GM23338 (cell line): ENCODE measurements around the gene LMNA. TPM values are rescaled to one million over a fixed set of nuclear protein-coding genes. Genes with fewer than 3 reads are reported as not detected.

Experiments used
- ATAC-seq: fragments of 200-7000 bp; cut with Tn5 transposase; 3 replicates; pipeline ENCODE4 v1.9.1; 2020
- DNase-seq: peaks from one replicate; pipeline ENCODE4 v3.0.0-alpha.2; 2015; ENCODE audit warnings: low spot score
- H2AFZ ChIP-seq: fragments of 200-600 bp; sonication (generic); 2 replicates; pipeline ENCODE4 v1.8.0; 2016; ENCODE audit warnings: antibody characterized with exemption, mild to moderate bottlenecking, moderate library complexity
- H3F3A ChIP-seq: fragments of 200-600 bp; sonication (generic); replicated peaks from 2 replicates; pipeline ENCODE4 v1.8.0; 2017; ENCODE audit warnings: antibody characterized with exemption, mixed run types, low read depth
- H3K27ac ChIP-seq: fragments of 200-600 bp; sonication (generic); 2 replicates; pipeline ENCODE4 v1.6.1; 2016; ENCODE audit warnings: low read depth
- H3K27me3 ChIP-seq: fragments of 200-600 bp; sonication (generic); 2 replicates; pipeline ENCODE4 v1.8.0; 2016; ENCODE audit warnings: mild to moderate bottlenecking, mixed run types, moderate library complexity; ENCODE audit not compliant: insufficient read depth
- H3K36me3 ChIP-seq: fragments of 200-600 bp; sonication (generic); 2 replicates; pipeline ENCODE4 v1.8.0; 2016; ENCODE audit warnings: mild to moderate bottlenecking; ENCODE audit not compliant: insufficient read depth
- H3K4me1 ChIP-seq: fragments of 200-600 bp; sonication (generic); 2 replicates; pipeline ENCODE4 v1.8.0; 2016; ENCODE audit warnings: mild to moderate bottlenecking, moderate library complexity; ENCODE audit not compliant: insufficient read depth
- H3K4me2 ChIP-seq: fragments of 200-600 bp; sonication (generic); 2 replicates; pipeline ENCODE4 v1.7.1; 2017; ENCODE audit warnings: mixed run types
- H3K4me3 ChIP-seq: fragments of 200-600 bp; sonication (generic); 2 replicates; pipeline ENCODE4 v1.6.1; 2016; ENCODE audit warnings: mixed run types
- H3K79me2 ChIP-seq: fragments of 200-600 bp; sonication (generic); replicated peaks from 2 replicates; pipeline ENCODE4 v1.8.0; 2017; ENCODE audit warnings: mild to moderate bottlenecking; ENCODE audit not compliant: insufficient read depth
- H3K9me2 ChIP-seq: fragments of 200-600 bp; sonication (generic); 2 replicates; pipeline ENCODE4 v1.8.0; 2017; ENCODE audit not compliant: insufficient read depth
- H4K20me1 ChIP-seq: fragments of 200-600 bp; sonication (generic); replicated peaks from 2 replicates; pipeline ENCODE4 v1.8.0; 2017; ENCODE audit warnings: mild to moderate bottlenecking; ENCODE audit not compliant: insufficient read depth
- H3K27ac Mint-ChIP-seq: 2 replicates; pipeline ENCODE4 v1.8.0; 2020; ENCODE audit warnings: inconsistent platforms, mild to moderate bottlenecking, moderate library complexity, mixed read lengths
- H3K27me3 Mint-ChIP-seq: 3 replicates; pipeline ENCODE4 v1.8.0; 2022; ENCODE audit warnings: low read depth, mild to moderate bottlenecking, moderate library complexity, mixed read lengths, inconsistent platforms; ENCODE audit not compliant: insufficient read depth, poor library complexity
- H3K36me3 Mint-ChIP-seq: 3 replicates; pipeline ENCODE4 v1.8.0; 2021; ENCODE audit warnings: low read depth, mild to moderate bottlenecking, inconsistent platforms, moderate library complexity, mixed read lengths
- H3K4me1 Mint-ChIP-seq: 3 replicates; pipeline ENCODE4 v1.8.0; 2020; ENCODE audit warnings: mild to moderate bottlenecking, inconsistent platforms, mixed read lengths
- H3K4me3 Mint-ChIP-seq: 3 replicates; pipeline ENCODE4 v1.8.0; 2021; ENCODE audit warnings: moderate library complexity, mild to moderate bottlenecking, inconsistent platforms, mixed read lengths
- H3K9me3 Mint-ChIP-seq: 3 replicates; pipeline ENCODE4 v1.8.0; 2020; ENCODE audit warnings: moderate library complexity, mild to moderate bottlenecking, inconsistent platforms, mixed read lengths
- EZH2phosphoT487 ChIP-seq: fragments of 200-600 bp; sonication (generic); IDR thresholded peaks from one replicate; pipeline ENCODE4 v1.8.1; 2018; ENCODE audit warnings: antibody characterized with exemption; ENCODE audit not compliant: unreplicated experiment
- POLR2AphosphoS5 ChIP-seq: IDR thresholded peaks from 2 replicates; pipeline ENCODE4 v1.6.1; 2016; ENCODE audit warnings: antibody characterized with exemption, low read depth
- polyA plus RNA-seq: library from polyadenylated mRNA; unstranded; fragments of >200 nt; fragmentation: Nextera tagmentation; extraction: Ambion mirVana; gene quantifications from 2 replicates; pipeline ENCODE4 v1.2.1, GENCODE V29; 2016
- total RNA-seq: library from RNA; depleted of rRNA; stranded (reverse); fragments of >200 nt; shearing (Covaris generic); gene quantifications from 2 replicates; pipeline ENCODE4 v1.2.3, GENCODE V29; 2014
- TF ChIP-seq, protein P1 (sequence below): IDR thresholded peaks from one replicate; pipeline ENCODE4 v1.6.1; 2018; ENCODE audit warnings: antibody characterized with exemption; ENCODE audit not compliant: unreplicated experiment
- TF ChIP-seq, protein P2 (sequence below): fragments of 250-450 bp; sonication (Bioruptor Pico); IDR thresholded peaks from 2 replicates; pipeline ENCODE4 v1.5.0; 2020; ENCODE audit warnings: mild to moderate bottlenecking, moderate library complexity

Gene LMNA
- total and polyA plus RNA-seq, 2 experiments from 2014 or later, result 35.5 to 56.3 TPM

DNA sequence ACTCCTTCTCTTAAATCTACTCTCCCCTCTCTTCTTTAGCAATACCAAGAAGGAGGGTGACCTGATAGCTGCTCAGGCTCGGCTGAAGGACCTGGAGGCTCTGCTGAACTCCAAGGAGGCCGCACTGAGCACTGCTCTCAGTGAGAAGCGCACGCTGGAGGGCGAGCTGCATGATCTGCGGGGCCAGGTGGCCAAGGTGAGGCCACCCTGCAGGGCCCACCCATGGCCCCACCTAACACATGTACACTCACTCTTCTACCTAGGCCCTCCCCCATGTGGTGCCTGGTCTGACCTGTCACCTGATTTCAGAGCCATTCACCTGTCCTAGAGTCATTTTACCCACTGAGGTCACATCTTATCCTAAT lies 16.0 kb downstream of the LMNA start:
- H2AFZ ChIP-seq, result no peak overlapping the region
- no peak overlapping the region for H3K27ac Mint-ChIP-seq
- H4K20me1 ChIP-seq, result no peaks in the 10 kb centered on the region
- 0 out of 2 replicates have a peak, but pooled peaks cover 6% of the 10 kb centered on the region for H3K79me2 ChIP-seq
- no peaks in the 10 kb centered on the region for H3K9me2 ChIP-seq
- H3K36me3 Mint-ChIP-seq, result peaks cover 10% of the 10 kb centered on the region
- no peaks in the 10 kb centered on the region for H3K27me3 ChIP-seq
- H3K4me1 Mint-ChIP-seq, result peaks cover 28% of the 10 kb centered on the region
- H3K36me3 ChIP-seq, result peaks cover 3% of the 10 kb centered on the region; the same call in 1 of the 2 replicates
- H3K9me3 Mint-ChIP-seq, result no peaks in the 10 kb centered on the region
- no peak overlapping the region for H3K4me3 ChIP-seq
- H3K4me3 Mint-ChIP-seq, result no peak overlapping the region; the same call in 2 of the 3 replicates
- H3K27ac ChIP-seq, result no peak overlapping the region
- H3K4me1 ChIP-seq, result peaks cover 26% of the 10 kb centered on the region
- TF ChIP-seq, protein P1, sequence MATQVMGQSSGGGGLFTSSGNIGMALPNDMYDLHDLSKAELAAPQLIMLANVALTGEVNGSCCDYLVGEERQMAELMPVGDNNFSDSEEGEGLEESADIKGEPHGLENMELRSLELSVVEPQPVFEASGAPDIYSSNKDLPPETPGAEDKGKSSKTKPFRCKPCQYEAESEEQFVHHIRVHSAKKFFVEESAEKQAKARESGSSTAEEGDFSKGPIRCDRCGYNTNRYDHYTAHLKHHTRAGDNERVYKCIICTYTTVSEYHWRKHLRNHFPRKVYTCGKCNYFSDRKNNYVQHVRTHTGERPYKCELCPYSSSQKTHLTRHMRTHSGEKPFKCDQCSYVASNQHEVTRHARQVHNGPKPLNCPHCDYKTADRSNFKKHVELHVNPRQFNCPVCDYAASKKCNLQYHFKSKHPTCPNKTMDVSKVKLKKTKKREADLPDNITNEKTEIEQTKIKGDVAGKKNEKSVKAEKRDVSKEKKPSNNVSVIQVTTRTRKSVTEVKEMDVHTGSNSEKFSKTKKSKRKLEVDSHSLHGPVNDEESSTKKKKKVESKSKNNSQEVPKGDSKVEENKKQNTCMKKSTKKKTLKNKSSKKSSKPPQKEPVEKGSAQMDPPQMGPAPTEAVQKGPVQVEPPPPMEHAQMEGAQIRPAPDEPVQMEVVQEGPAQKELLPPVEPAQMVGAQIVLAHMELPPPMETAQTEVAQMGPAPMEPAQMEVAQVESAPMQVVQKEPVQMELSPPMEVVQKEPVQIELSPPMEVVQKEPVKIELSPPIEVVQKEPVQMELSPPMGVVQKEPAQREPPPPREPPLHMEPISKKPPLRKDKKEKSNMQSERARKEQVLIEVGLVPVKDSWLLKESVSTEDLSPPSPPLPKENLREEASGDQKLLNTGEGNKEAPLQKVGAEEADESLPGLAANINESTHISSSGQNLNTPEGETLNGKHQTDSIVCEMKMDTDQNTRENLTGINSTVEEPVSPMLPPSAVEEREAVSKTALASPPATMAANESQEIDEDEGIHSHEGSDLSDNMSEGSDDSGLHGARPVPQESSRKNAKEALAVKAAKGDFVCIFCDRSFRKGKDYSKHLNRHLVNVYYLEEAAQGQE, result no peak
- TF ChIP-seq, protein P2, sequence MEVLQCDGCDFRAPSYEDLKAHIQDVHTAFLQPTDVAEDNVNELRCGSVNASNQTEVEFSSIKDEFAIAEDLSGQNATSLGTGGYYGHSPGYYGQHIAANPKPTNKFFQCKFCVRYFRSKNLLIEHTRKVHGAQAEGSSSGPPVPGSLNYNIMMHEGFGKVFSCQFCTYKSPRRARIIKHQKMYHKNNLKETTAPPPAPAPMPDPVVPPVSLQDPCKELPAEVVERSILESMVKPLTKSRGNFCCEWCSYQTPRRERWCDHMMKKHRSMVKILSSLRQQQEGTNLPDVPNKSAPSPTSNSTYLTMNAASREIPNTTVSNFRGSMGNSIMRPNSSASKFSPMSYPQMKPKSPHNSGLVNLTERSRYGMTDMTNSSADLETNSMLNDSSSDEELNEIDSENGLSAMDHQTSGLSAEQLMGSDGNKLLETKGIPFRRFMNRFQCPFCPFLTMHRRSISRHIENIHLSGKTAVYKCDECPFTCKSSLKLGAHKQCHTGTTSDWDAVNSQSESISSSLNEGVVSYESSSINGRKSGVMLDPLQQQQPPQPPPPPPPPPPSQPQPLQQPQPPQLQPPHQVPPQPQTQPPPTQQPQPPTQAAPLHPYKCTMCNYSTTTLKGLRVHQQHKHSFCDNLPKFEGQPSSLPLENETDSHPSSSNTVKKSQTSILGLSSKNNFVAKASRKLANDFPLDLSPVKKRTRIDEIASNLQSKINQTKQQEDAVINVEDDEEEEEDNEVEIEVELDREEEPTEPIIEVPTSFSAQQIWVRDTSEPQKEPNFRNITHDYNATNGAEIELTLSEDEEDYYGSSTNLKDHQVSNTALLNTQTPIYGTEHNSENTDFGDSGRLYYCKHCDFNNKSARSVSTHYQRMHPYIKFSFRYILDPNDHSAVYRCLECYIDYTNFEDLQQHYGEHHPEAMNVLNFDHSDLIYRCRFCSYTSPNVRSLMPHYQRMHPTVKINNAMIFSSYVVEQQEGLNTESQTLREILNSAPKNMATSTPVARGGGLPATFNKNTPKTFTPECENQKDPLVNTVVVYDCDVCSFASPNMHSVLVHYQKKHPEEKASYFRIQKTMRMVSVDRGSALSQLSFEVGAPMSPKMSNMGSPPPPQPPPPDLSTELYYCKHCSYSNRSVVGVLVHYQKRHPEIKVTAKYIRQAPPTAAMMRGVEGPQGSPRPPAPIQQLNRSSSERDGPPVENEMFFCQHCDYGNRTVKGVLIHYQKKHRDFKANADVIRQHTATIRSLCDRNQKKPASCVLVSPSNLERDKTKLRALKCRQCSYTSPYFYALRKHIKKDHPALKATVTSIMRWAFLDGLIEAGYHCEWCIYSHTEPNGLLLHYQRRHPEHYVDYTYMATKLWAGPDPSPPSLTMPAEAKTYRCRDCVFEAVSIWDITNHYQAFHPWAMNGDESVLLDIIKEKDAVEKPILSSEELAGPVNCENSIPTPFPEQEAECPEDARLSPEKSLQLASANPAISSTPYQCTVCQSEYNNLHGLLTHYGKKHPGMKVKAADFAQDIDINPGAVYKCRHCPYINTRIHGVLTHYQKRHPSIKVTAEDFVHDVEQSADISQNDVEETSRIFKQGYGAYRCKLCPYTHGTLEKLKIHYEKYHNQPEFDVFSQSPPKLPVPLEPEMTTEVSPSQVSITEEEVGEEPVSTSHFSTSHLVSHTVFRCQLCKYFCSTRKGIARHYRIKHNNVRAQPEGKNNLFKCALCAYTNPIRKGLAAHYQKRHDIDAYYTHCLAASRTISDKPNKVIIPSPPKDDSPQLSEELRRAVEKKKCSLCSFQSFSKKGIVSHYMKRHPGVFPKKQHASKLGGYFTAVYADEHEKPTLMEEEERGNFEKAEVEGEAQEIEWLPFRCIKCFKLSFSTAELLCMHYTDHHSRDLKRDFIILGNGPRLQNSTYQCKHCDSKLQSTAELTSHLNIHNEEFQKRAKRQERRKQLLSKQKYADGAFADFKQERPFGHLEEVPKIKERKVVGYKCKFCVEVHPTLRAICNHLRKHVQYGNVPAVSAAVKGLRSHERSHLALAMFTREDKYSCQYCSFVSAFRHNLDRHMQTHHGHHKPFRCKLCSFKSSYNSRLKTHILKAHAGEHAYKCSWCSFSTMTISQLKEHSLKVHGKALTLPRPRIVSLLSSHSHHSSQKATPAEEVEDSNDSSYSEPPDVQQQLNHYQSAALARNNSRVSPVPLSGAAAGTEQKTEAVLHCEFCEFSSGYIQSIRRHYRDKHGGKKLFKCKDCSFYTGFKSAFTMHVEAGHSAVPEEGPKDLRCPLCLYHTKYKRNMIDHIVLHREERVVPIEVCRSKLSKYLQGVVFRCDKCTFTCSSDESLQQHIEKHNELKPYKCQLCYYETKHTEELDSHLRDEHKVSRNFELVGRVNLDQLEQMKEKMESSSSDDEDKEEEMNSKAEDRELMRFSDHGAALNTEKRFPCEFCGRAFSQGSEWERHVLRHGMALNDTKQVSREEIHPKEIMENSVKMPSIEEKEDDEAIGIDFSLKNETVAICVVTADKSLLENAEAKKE (CRISPR knock-in tag), result no peak
- TF ChIP-seq EZH2phosphoT487, result no peak
- TF ChIP-seq POLR2AphosphoS5, result no peak
- ATAC-seq (no peak), DNase-seq (no peak)
- peaks cover 14% of the 10 kb centered on the region for H3K27me3 Mint-ChIP-seq
- no peak overlapping the region for H3K4me2 ChIP-seq
- H3F3A ChIP-seq, result peaks cover 5% of the 10 kb centered on the region; the same call in 1 of the 2 replicates
